SIG-M5 treated with dmso at 0.1 percent for 504 hours (cell line): ENCODE results near the gene ZFPL1.

ENCODE experiments used
- DNase-seq: peaks from one replicate; lab custom pipeline; 2025; ENCODE audit not compliant: unreplicated experiment; lab: John Stamatoyannopoulos, UW

The ZFPL1 gene

GRCh38 chr11:65083834-65084597, at the start of gene ZFPL1, which contains the start of gene CDCA5:
Gene ZFPL1 (plus strand): TSS chr11:65084222. CDS start chr11:65084699, 477 bp downstream.
Gene CDCA5 (minus strand): TSS chr11:65084040. CDS start chr11:65083978, 62 bp downstream.
- DNase-seq = peak; percentile 94

- DNase-seq = no peak
Observed at GRCh38 chr11:65034423-65034822, 49.6 kb upstream of the ZFPL1 start.

GRCh38 chr11:65035579-65035978, 48.4 kb upstream of the ZFPL1 start:
- DNase-seq = no peak

- no peak for DNase-seq
Observed at GRCh38 chr11:65036931-65037330, 47.1 kb upstream of the ZFPL1 start.

- no peak for DNase-seq
Observed at GRCh38 chr11:65040520-65040846, 43.5 kb upstream of the ZFPL1 start.

GRCh38 chr11:65040847-65041622, 43.0 kb upstream of the ZFPL1 start, which contains the start of gene SAC3D1:
Gene SAC3D1 (plus strand): TSS chr11:65041210. CDS start chr11:65041293, 83 bp downstream.
- DNase-seq = peak; percentile 93

- DNase-seq = no peak
Observed at GRCh38 chr11:65042891-65043290, 41.1 kb upstream of the ZFPL1 start.

- peak; percentile 46 for DNase-seq
Observed at GRCh38 chr11:65043881-65044501, 40.0 kb upstream of the ZFPL1 start.

- no peak for DNase-seq
Observed at GRCh38 chr11:65045061-65045460, 39.0 kb upstream of the ZFPL1 start.

GRCh38 chr11:65045728-65046127, 38.3 kb upstream of the ZFPL1 start:
- DNase-seq = no peak

- DNase-seq = no peak
Observed at GRCh38 chr11:65047581-65048422, 36.2 kb upstream of the ZFPL1 start.

- DNase-seq = no peak
Observed at GRCh38 chr11:65051398-65051858, 32.6 kb upstream of the ZFPL1 start.

GRCh38 chr11:65053827-65054508, 30.1 kb upstream of the ZFPL1 start:
- no peak for DNase-seq

GRCh38 chr11:65055538-65055937, 28.5 kb upstream of the ZFPL1 start:
- no peak for DNase-seq

- DNase-seq = no peak
Observed at GRCh38 chr11:65056999-65057398, 27.0 kb upstream of the ZFPL1 start.

GRCh38 chr11:65057526-65057925, 26.5 kb upstream of the ZFPL1 start:
- DNase-seq = no peak

GRCh38 chr11:65058012-65058411, 26.0 kb upstream of the ZFPL1 start:
- DNase-seq = no peak

GRCh38 chr11:65058419-65059054, 25.5 kb upstream of the ZFPL1 start, which contains the start of gene NAALADL1:
Gene NAALADL1 (minus strand): TSS chr11:65058553. CDS start chr11:65058521, 32 bp downstream.
- DNase-seq = no peak

- no peak for DNase-seq
Observed at GRCh38 chr11:65059523-65059922, 24.5 kb upstream of the ZFPL1 start.
